Skin epidermis (tissue), 12 donors: ENCODE results near the gene UMAD1.

ENCODE experiments used
- H3K27ac ChIP-seq, 21 experiments: fragments of 200-600 bp; sonication (generic) in 11 of 21; one replicate each; pipeline ENCODE4 v1.5.0; 2020; ENCODE audit warnings: mild to moderate bottlenecking in 3 of 21, inconsistent platforms in 2 of 21, moderate library complexity in 2 of 21
- H3K4me3 ChIP-seq, 7 experiments: fragments of 200-600 bp; sonication (generic) in 2 of 7; one replicate each; pipeline ENCODE4 v1.5.0; 2020; ENCODE audit warnings: inconsistent platforms in 2 of 7, mild to moderate bottlenecking in 2 of 7, moderate library complexity in 1 of 7

The UMAD1 gene

DNA sequence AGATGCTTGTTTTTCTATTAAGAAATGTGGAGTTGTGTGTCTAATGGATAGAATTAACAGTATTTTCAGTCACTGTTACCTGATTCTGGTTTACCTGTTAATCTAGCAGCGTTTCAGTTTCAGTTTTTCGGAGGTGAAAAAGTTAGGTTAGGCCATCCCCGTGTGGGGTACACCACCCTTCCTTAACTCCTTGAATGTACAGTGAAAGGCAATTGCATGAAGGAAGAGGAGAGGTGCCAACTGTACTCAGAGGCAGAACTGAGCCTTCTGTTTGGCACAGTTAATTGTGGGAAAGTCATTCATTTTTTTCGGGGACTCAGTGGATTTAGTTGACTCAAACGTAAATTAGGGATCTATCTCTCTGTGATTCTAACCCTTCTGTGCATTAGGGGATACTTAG lies 42.3 kb downstream of the UMAD1 start:
- peak overlapping the region in 5 of 21 experiments; percentile 14 to 60 (median 41) for H3K27ac ChIP-seq

DNA sequence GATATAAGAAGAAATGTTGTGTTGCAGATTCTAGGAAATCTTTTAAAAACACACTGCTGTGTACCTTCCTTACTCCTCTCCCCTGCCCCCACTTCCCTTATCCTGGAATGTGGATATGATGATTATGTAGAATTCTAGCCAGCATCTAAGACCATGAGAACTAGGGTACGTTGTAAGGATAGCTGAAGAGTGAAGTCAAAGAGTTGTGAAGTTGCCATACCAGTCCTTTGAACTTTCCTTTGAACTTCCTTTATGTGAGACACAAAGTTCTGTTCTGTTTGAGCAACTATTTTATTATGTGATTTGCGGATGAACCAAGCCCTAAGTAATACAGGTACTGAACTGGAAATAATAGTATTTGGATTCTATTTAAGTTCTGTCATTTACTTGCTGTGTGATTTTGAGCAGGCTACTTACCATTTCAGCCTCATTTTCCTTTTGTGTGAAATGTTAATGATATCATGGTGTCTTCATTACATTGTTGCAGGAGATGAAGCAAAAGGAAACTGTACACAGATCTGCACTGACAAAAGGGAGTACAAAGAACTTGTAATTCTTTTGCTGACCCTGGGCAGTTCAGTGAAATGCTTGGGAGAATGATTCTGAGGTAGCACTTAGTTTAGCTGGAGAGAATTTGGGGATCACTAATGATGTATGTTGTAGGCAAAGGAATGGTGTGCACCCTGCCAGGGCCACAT lies 46.4 kb downstream of the UMAD1 start:
- Histone ChIP-seq H3K27ac (peak overlapping the region in 1 of 21 experiments; percentile 28), H3K4me3 (no peak overlapping the region)

More for the DNA sequence above, 42.3 kb downstream of the UMAD1 start:
- H3K4me3 ChIP-seq = no peak overlapping the region

DNA sequence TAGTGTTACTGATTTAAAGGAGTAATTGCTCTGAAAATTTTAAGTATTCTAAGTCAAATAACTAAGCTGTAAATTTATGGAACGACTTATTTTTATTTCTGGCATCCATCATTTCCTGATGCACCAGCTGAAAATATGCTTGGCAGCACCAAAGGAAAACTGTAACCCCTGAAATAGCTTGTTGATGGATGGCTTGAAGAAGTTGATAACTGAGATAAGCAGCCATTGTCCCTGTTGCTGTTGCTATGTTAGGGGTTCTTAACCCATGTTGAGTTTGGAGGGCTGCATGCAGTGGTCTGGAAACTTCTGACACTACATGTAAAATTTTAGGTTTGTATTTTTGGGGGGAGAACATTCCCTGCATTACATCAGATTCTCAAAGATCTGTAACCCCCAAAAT lies 47.2 kb downstream of the UMAD1 start:
- H3K27ac ChIP-seq = peak overlapping the region in 2 of 21 experiments; percentile 28 to 37

GRCh38 chr7:7688310-7688709 lies 47.8 kb downstream of the UMAD1 start:
- H3K4me3 ChIP-seq = peak overlapping the region in 1 of 7 experiments; percentile 7
- peak overlapping the region in 2 of 21 experiments; percentile 28 to 37 for H3K27ac ChIP-seq

More for the DNA sequence above, 47.2 kb downstream of the UMAD1 start:
- H3K4me3 ChIP-seq = no peak overlapping the region

- H3K4me3 ChIP-seq = no peak overlapping the region
- no peak overlapping the region for H3K27ac ChIP-seq
Measured at GRCh38 chr7:7688956-7689355, 48.4 kb downstream of the UMAD1 start.

DNA sequence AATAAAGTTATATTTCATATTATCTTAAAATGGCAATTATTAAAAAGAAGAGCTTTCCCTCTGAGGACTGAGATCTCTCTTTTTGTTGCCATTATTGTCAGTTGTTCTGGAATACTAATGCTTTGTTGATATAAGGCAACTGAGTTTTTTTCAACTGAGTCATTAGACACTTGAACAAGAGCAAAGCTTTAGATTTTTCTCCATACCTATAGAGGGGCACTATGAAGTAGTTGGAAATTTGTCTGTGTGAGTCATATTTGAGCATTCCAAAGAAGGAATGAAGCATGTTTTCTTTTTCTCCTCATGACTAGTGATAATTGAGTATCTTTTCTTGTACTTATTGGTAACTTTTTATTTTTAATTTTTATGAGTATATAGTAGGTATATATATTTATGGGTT lies 53.3 kb downstream of the UMAD1 start:
- Histone ChIP-seq H3K27ac (no peak overlapping the region), H3K4me3 (no peak overlapping the region)

DNA sequence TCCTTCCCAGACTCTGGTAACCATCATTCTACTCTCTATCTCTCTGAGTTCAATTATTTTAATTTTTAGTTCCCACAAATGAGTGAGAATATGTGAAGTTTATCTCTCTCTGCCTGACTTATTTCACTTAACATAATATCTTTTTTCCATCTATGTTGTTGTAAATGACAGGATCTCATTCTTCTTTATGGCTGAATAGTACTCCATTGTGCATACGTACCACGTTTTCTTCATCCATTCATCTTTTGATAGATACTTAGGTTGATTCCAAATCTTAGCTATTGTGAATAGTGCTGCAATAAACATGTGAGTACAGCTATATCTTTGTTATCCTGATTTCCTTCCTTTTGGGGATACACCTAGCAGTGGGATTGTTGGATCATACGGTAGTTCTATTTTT lies 54.0 kb downstream of the UMAD1 start:
- Histone ChIP-seq H3K27ac (peak overlapping the region in 1 of 21 experiments; percentile 36), H3K4me3 (no peak overlapping the region)

DNA sequence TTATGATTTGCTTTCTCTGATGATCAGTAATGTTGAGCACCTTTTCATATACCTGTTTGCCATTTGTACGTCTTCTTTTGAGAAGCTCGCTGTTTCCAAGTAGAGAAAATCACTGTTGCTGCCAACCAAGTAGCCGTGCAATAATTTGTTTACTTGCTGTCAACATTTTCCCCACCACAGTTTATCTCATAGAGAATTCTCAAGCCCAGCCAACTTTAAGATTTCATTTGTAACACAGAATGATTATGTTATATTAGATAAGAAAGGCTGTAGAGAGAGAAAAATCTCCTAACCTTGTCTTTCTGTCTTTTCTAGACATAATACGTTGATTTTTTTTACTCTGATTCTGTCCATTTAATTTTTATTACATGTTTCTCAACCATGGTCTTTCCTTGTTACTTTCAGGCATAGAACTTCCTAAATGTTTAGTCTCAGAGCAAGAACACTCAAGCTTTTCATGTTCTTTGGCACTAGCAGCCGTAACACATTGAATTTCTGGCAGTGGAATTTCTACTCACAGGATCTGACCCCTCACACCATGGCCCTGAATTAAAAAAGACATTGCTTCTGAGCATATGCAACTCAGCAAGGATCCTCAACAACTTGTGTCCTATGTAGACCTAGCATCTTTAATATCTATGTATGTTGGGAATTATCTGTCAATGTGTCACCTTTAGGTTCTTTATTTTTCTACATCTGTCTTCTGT lies 54.7 kb downstream of the UMAD1 start:
- H3K27ac ChIP-seq = peak overlapping the region in 1 of 21 experiments; percentile 36
- H3K4me3 ChIP-seq = no peak overlapping the region

DNA sequence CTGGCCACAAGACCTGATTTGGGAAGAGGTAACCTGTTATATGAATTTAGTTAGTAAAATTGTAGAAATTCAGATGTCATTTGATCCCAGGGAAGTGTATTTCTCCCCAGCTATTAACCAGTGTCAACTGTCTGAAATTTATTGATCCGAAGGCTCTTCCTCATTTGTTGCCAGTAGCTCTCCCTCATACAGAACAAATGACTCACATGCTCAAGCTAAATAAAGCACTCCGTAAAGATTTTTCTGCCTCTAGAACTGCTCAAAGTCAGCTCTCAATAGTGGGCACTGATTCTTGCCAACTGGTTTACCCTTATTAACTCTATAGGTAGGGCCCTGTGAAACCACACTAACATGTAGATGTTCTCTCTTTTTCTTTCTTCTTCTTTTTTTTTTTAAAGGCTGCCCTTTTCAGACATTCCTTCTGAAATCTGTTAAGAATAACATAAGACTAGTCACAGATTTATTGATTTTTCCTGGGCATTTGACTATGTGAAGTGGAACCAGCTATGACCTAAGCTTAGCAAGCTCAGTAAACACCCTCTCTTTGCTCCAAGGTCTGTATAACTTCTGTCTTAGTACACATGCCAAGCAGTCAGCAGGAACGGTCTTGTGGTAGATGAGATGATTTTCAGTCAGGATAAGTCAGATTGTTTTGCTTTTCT lies 56.0 kb downstream of the UMAD1 start:
- peak overlapping the region in 3 of 21 experiments; percentile 20 to 51 (median 33) for H3K27ac ChIP-seq
- H3K4me3 ChIP-seq = no peak overlapping the region

GRCh38 chr7:7698930-7699329 lies 58.4 kb downstream of the UMAD1 start:
- H3K27ac ChIP-seq = no peak overlapping the region
- no peak overlapping the region for H3K4me3 ChIP-seq

GRCh38 chr7:7699380-7699779 lies 58.8 kb downstream of the UMAD1 start:
- Histone ChIP-seq H3K4me3 (no peak overlapping the region), H3K27ac (peak overlapping the region in 1 of 21 experiments; percentile 1)

DNA sequence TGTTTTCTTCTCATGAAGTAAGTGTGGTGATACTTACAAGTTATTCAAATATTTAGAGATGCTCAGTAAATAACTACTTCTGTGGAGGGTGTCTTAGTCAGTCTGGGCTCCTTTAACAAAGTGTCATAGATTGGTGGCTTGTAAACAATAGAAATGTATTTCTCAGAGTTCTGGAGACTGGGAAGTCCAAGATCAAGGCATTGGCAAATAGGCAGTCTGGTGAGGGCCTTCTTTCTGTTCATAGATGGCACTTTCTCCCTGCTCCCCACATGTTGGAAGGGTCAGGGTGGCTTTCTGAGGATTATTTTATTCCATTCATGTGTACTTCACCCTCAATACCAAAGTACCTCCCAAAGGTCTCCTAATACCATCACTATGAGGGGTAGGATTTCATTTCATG lies 59.4 kb downstream of the UMAD1 start:
- Histone ChIP-seq H3K4me3 (no peak overlapping the region), H3K27ac (peak overlapping the region in 1 of 21 experiments; percentile 1)

DNA sequence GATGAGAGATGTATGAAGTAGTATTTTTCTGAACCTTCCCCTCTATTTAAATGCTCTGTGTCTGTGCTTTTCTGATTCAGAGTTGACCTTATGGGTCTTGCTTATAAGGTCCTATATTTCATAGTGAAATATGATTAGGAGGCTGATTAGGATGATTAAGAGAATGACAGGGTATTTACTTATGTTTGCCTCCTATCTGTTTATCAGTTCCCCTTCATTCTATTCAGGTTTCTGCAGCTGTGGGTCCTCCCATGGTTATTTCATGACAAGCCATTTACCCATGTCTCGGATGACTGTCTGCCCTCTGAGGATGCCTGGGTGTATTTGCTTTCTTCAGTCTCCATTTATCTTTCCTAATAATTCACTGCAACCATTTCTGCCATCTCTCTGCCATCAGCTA lies 61.0 kb downstream of the UMAD1 start:
- H3K27ac ChIP-seq = no peak overlapping the region
- no peak overlapping the region for H3K4me3 ChIP-seq

- H3K27ac ChIP-seq = no peak overlapping the region
- no peak overlapping the region for H3K4me3 ChIP-seq
Measured at GRCh38 chr7:7702826-7703225, 62.3 kb downstream of the UMAD1 start.

DNA sequence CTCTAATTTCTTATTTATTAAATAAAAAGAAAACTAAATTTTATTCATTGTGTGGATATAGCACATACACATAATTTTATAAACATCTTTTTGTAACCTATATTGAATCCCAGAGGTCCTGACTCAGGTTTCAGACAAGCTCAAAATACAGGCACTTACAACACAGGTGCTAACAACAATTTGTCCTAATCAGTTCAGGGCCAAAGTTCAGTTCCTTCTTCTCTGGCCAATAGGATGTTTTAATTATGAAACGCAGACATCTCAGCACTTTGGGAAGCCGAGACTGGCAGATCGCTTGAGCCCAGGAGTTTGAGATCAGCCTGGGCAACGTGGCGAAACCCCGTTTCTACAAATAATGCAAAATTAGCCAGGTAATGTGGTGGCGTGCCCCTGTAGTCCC lies 62.9 kb downstream of the UMAD1 start:
- Histone ChIP-seq H3K4me3 (no peak overlapping the region), H3K27ac (no peak overlapping the region)

DNA sequence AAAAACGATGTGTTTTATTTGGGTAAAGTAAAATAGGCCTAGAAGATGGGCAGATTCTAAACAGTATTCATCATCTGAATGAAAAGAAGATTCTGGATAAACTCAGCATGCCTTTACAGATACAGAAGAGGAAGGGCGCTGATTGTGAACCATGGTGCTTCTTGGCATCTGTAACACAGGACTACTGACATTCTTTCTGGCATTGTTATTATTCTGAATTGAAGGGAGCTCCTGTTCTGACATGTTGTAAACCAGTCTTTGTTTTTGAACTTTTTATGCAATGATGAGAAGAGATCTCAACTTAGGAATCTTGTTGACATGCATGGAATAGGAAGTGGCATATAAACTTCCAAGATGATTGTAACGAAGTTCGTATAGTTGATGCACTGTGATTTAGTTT lies 64.3 kb downstream of the UMAD1 start:
- Histone ChIP-seq H3K4me3 (no peak overlapping the region), H3K27ac (peak overlapping the region in 1 of 21 experiments; percentile 31)

GRCh38 chr7:7705318-7705717 lies 64.8 kb downstream of the UMAD1 start:
- H3K27ac ChIP-seq = peak overlapping the region in 1 of 21 experiments; percentile 31
- H3K4me3 ChIP-seq = no peak overlapping the region

DNA sequence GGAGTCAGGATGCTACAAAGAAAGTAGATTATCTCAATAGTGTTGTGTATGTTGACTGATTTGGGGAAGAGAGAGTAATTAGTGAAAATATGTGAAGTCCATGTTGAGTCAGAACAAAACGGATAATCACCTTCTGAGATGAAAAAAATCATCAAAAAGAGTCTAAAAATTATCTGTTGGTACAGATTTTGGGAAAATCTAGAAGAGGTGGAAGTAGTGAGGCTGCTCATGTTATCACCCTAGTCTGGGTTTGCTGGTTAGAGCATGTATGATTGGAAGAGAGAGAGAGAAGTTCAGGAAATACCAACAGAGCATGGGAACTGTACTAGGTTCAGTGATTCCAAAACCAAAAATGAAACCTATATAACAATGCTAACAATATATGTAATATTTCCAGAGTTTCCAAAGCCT lies 65.6 kb downstream of the UMAD1 start:
- H3K4me3 ChIP-seq = no peak overlapping the region

DNA sequence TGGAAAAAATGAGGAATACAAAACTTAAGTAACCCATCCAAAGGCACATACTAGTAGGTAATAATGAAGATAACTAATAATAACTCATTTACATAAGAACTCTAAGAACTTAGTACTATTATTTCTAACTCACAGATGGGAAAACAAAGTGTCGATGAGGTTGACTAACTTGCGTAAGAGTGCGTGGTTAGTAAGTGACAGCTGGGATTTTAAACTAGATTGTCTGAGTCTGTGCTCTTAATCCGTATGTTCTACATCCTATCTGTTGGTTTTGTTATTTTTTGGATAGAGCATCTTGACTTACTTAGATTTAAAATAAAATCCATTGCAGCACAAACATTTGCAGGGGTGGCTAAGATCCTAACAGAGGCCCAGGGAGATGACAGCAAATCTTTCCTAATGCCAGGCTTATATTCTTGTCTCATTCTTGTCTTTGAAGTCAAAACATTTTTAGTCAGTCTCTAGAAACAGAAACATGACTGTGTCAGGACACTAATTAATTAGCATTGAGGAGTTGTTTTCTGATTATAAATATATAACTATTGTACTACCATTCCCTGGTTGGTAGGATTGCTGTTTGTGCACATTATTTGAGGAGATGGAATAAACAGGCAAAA lies 66.1 kb downstream of the UMAD1 start:
- H3K27ac ChIP-seq = peak overlapping the region in 1 of 21 experiments; percentile 5
- no peak overlapping the region for H3K4me3 ChIP-seq

More for the DNA sequence above, 65.6 kb downstream of the UMAD1 start:
- no peak overlapping the region for H3K27ac ChIP-seq

DNA sequence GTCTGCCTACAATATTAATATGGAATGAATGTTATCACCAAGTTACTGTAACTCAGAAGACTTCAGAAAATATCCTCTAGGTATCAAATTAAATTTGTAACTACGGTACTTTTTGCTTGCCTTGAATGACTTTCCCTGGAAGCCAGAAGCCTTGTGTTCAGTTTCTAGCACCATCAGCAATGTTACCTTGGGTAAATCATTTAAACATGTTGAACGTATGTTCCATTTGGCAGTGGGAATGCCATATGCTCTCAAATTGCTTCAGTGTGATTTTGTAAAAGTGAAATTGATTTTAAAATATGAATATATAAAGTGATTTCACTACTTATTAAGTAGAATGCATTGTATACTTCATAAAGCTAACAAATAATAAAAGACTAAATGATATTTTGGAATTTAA lies 66.7 kb downstream of the UMAD1 start:
- Histone ChIP-seq H3K4me3 (no peak overlapping the region), H3K27ac (peak overlapping the region in 1 of 21 experiments; percentile 5)
